ENCODE data around the gene MCF2L2.
"Not testable (repeated sequence)": the region's sequence is repeated elsewhere in the genome, so short reads cannot be mapped to it uniquely, and the experiment has no call there.

The MCF2L2 gene

GRCh38 chr3:183261151-183261724 lies 167.2 kb downstream of the MCF2L2 start:
- DNase-seq: no peak

- DNase-seq: no peak
Measured at GRCh38 chr3:183260167-183260904, 168.1 kb downstream of the MCF2L2 start.

DNA sequence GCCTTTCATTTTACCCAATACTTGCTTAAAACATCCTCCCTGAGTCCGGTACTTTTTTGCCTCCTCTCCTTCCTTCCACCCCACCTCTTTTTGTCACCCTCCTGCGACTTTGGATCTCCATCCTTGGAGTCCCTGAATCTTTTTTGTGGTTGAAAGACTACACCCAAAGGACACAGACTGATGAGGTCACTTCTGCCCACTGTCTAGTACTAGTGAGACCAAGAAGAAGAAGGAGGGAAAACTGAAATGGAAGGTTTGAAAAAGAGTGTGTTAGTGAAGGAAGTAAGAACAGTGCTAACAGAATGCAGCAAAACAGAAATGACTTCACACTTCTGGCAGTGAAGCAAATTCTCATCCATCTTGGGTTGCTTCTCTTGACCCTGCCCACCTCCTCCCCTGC lies 168.8 kb downstream of the MCF2L2 start:
- DNase-seq: peak; percentile 53

GRCh38 chr3:183259087-183259486 lies 169.3 kb downstream of the MCF2L2 start:
- DNase-seq: no peak

GRCh38 chr3:183255348-183255730 lies 173.1 kb downstream of the MCF2L2 start:
- DNase-seq: no peak

- no peak for DNase-seq
Measured at GRCh38 chr3:183254487-183255347, 173.7 kb downstream of the MCF2L2 start.

DNA sequence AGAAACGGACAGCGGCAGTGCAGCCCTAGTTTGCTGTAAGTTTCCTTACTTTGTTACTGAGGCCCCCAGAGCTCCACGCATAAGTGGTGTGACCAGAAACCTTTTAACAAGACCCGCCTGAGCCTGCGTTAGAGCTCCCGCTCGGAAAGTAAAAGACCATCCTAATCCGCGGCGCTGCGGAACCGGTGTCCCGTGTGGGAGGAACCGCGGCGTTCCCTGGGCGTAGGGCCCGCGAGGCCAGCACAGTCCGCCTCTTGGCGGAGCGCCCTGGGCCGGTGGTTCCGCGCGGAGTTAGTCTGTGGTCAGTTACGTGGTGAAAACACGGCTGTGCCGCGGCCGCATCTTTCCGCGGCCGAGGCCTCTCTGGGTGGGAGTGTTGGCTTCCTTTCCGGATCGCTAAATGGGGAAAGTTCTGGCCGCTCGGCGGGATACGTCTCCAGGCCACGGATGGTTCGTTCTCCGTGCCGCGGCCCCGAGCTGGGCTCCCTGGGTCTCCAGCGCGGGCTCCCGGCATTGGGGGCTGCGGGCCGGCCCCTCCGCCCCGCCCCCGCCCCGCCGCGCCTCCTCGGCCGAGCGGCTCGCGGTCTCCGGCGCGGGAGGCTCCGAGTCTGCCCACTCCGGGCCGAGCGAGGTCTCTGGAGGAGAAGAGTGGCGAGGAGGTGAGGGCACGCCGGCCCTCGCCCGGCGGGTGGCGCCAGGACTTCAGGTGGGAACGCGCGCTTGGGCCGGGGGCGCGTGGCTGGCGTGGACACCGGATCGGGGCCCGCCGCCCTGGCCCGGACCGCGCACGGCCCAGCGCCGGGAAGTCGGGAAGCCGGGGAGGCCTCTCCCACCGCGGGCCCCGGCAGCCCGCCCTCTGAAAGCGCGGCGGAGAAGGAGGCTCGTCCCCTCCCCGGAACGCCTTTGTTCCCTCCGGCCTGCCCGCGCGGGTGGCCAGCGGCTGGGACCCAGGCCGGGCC lies 174.6 kb downstream of the MCF2L2 start:
- peak; percentile 41 for DNase-seq

- peak; percentile 85 for DNase-seq
Measured at GRCh38 chr3:183252973-183253527, 175.4 kb downstream of the MCF2L2 start, which contains the start of gene B3GNT5. TSS of gene B3GNT5 (plus strand) at chr3:183253253. CDS start at chr3:183269799, 16,546 bp downstream.

DNA sequence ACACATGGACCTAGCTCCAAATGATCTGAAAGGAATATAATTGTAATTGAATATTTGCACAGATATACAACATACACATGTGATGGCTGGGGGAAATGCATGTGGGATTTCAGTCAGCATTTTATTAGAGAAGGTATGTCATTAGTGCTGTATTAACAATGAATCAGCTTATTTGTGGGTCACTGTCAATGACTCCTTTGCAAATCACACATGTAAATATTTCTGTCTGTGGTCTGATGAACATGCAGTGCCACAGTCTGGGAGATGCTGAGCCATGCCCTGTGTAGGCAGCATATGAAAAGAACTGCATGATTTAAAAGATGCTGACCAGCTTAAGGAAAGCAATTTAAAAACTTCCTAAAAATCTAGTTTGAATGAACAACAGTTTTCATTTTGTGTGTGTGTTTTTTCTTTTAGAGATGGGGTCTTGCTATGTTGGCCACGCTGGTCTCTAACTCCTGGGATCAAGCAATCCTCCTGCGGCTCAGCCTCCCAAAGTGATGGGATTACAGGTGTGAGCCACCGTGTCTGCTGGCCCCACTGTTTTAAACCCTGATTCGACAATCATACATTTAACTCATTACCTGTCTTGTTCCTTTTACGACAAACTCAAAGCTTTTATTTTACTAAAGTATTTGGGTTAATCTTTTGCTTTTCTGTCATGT lies 176.2 kb downstream of the MCF2L2 start:
- no peak for DNase-seq

DNA sequence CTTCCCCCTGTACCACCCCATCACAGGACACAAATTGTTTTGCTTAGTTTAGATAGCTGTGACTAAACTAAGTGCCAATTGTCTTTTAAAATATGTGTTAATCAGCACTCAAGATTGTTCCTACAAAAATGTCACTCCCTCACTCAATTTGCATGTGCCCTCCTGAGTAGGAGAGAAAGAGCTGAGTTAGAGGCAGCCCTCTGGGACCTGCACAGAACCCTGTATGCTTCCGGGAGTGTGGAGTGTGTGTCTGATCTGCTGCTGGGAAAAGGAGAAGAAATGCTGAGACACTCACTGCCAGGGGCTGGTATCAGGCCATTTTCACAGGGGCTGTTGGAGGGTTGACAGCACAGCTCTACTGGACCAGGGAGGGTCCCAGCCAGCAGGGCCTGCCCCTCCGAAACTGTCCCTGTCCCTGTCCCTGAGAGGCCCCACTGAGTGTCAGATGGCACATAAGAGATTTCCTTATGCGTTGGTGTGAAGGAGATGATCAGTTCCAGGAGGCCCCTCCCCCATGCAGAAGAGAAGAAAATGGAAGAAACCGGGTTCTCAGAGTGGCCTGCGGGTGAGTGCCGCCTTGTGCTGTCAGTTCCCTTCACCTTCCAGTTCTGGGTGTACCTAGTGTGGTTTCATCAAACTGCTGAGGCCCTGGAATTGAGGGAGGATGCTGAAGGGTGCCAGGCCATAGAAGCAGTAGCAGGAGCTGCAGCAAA lies 179.3 kb downstream of the MCF2L2 start:
- DNase-seq: no peak

DNA sequence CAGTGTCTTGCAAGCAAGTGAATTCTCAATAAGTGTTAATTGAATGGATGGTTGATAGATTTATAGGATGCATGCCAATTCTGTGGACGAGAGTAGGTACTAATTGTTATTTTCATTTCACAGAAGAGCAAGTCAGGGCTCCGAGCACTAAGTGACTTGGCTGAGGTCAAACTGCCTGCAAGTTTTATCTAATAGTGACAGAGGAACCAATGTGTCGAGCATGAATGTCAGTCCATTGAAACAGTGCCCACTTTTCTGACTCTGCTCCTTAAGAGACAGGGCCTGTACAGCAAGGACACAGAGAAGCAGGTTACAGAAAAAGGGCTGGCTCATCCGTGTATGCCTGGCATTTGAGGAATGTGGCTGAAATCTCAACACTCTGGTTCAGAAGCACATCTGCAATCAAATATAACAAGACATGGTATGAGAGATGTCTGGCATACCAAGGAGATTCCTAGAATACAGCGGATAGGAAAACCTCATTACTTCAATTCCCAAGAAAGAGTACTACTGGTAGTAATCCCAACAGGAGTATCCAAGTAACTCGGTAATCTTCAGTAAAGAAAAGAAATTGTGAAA lies 181.3 kb downstream of the MCF2L2 start:
- DNase-seq: no peak

- no peak for DNase-seq
Measured at GRCh38 chr3:183244981-183245476, 183.4 kb downstream of the MCF2L2 start.

DNA sequence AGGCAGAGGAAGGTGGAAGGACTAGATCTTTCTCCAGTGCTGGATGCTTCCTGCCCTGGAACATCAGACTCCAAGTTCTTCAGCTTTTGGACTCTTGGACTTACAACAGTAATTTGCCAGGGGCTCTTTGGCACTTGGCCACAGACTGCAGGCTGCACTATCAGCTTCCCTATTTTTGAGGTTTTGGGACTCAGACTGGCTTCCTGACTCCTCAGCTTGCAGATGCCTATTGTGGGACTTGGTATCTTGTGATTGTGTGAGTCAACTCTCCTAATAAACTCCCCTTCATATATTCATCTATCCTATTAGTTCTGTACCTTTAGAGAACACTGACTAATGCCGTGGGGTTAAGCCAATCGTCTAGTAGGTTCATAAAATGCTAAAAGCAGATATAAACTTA lies 184.2 kb downstream of the MCF2L2 start:
- no peak for DNase-seq

DNA sequence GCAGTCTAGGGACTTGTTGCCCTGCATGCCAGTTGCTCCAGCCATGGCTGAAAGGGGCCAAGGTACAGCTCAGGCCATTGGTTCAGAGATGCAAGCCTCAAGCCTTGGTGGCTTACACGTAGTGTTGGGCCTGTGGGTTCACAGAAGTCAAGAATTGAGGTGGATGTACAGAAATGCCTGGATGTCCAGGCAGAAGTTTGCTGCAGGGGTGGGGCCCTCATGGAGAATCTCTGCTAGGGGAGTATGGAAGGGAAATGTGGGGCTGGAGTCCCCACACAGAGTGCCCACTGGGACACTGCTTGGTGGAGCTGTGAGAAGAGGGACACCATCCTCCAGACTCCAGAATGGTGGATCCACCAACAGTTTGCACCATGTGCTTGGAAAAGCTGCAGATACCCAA lies 186.0 kb downstream of the MCF2L2 start:
- DNase-seq: no peak

- no peak for DNase-seq
Measured at GRCh38 chr3:183239046-183239445, 189.4 kb downstream of the MCF2L2 start.

GRCh38 chr3:183233966-183234365 lies 194.5 kb downstream of the MCF2L2 start:
- DNase-seq: no peak

DNA sequence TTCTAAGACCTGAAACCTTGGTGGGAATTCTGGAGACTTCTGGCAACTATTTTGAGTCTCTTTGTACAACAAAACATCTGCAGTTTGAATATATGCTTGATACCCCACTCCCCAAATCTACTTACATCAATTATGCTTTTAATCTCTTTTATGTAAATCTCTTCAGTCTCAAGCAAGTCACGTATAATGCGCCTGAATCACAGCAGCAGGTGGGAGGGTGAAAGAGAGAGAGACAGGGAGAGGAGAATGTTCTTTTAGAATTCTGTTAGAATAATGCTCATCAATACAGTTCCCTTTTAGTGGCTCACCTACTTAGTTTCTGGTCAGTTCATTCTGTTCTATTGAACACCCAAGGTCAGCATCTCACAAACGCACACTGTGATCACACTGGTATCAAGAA lies 197.6 kb downstream of the MCF2L2 start:
- no peak for DNase-seq

DNA sequence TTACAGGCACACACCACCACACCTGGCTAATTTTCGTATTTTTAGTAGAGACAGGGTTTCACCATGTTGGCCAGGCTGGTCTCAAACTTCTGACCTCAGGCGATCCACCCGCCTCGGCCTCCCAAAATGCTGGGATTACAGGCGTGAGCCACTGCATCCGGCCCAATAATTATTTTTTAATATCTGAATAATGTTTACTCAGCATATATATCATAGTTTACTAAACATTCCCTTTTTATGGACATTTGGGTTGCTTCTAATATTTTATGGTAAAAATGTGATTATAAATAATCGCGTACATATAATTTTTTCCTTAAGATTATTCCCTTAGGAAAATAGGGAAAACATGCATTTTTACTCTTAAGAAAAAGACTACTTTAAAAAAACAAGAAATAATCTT lies 198.2 kb downstream of the MCF2L2 start:
- not testable (repeated sequence) for DNase-seq

GRCh38 chr3:183229178-183229577 lies 199.2 kb downstream of the MCF2L2 start:
- no peak for DNase-seq

- no peak for DNase-seq
Measured at GRCh38 chr3:183227586-183227985, 200.8 kb downstream of the MCF2L2 start.
